Measurements from ENCODE around the gene KIF11. TPM values are rescaled to one million over a fixed set of nuclear protein-coding genes. Genes with fewer than 3 reads are reported as not detected.
A peak's percentile ranks its signal among the peaks of the same experiment; 100 is the strongest.

The KIF11 gene
- total and polyA plus RNA-seq, 10 donors: 0.93 to 7.3 (median 4.2) TPM

GRCh38 chr10:92690211-92690914 is 97.4 kb downstream of the KIF11 start:
- peaks cover 0 to 11% (median 8%) of the 10 kb centered on the region in 8 donors for H3K9me3 ChIP-seq
- H3K27ac ChIP-seq: peak overlapping the region; percentile 82 to 99 (median 98)
- H3K4me3 ChIP-seq: peak overlapping the region; percentile 57 to 83 (median 71)
- peaks cover 0 to 52% (median 0%) of the 10 kb centered on the region in 7 donors for H3K27me3 ChIP-seq (replicated peaks in 1 of 7)
- TF ChIP-seq CTCF (IDR thresholded peaks at IDR 0.05 in 8 of 11, conservative IDR thresholded peaks at IDR 0.05 in 3 of 11): peak in 1 of 11 experiments; percentile 4
- no peak for TF ChIP-seq POLR2A (IDR thresholded peaks at IDR 0.05)
- peak; percentile 75 to 92 (median 81) for TF ChIP-seq POLR2AphosphoS5 (IDR thresholded peaks at IDR 0.05)
- 0 to 1% (median 1%) methylated on average over 36 to 73 of the region's 73 CpGs for WGBS, 5 donors
- H3K4me1 ChIP-seq: peaks cover 4 to 82% (median 61%) of the 10 kb centered on the region in 6 donors
- peak; percentile 96 for DNase-seq
- intact Hi-C loops (cut with DNase I; ENCODE audit: low total_unique reads): no loop called here
- H3K36me3 ChIP-seq: peaks cover 0 to 33% (median 5%) of the 10 kb centered on the region in 6 donors

- Histone ChIP-seq H3K27me3 (replicated peaks in 1 of 7) (peaks cover 0 to 58% (median 0%) of the 10 kb centered on the region in 7 donors), H3K36me3 (peaks cover 0 to 40% (median 12%) of the 10 kb centered on the region in 6 donors), H3K4me1 (peaks cover 4 to 88% (median 62%) of the 10 kb centered on the region in 6 donors), H3K9me3 (peaks cover 0 to 4% (median under 1%) of the 10 kb centered on the region in 8 donors), H3K27ac (peak overlapping the region; percentile 82 to 99 (median 98)), H3K4me3 (peak overlapping the region; percentile 57 to 83 (median 71))
- peak; percentile 86 for DNase-seq
- intact Hi-C loops (cut with DNase I; ENCODE audit: low total_unique reads): no loop called here
- WGBS, 5 donors: 7 to 12% (median 8%) methylated on average over 29 to 30 of the region's 30 CpGs
- TF ChIP-seq POLR2A (IDR thresholded peaks at IDR 0.05): no peak
- no peak for TF ChIP-seq CTCF (IDR thresholded peaks at IDR 0.05 in 8 of 11, conservative IDR thresholded peaks at IDR 0.05 in 3 of 11)
- peak in 1 of 3 donors; percentile 25 for TF ChIP-seq POLR2AphosphoS5 (IDR thresholded peaks at IDR 0.05)
These were observed 98.1 kb downstream of the KIF11 start for GRCh38 chr10:92690915-92691590.

GRCh38 chr10:92691591-92692079 is 98.7 kb downstream of the KIF11 start:
- peak overlapping the region; percentile 57 to 83 (median 71) for H3K4me3 ChIP-seq
- intact Hi-C loops (cut with DNase I; ENCODE audit: low total_unique reads): no loop called here
- H3K27ac ChIP-seq: peak overlapping the region; percentile 82 to 99 (median 98)
- peaks cover 4 to 87% (median 62%) of the 10 kb centered on the region in 6 donors for H3K4me1 ChIP-seq
- H3K36me3 ChIP-seq: peaks cover 0 to 45% (median 15%) of the 10 kb centered on the region in 6 donors
- peak in 1 of 3 donors; percentile 32 for TF ChIP-seq POLR2A (IDR thresholded peaks at IDR 0.05)
- peak; percentile 84 to 91 (median 88) for TF ChIP-seq POLR2AphosphoS5 (IDR thresholded peaks at IDR 0.05)
- no peak for TF ChIP-seq CTCF (IDR thresholded peaks at IDR 0.05 in 8 of 11, conservative IDR thresholded peaks at IDR 0.05 in 3 of 11)
- H3K27me3 ChIP-seq (replicated peaks in 1 of 7): peaks cover 0 to 64% (median 0%) of the 10 kb centered on the region in 7 donors
- WGBS, 5 donors: 5 to 11% (median 8%) methylated on average over 33 to 35 of the region's 35 CpGs
- peak; percentile 95 for DNase-seq
- H3K9me3 ChIP-seq: no peaks in the 10 kb centered on the region
